ENCODE data around the gene MRPL36. TPM values are rescaled to one million over a fixed set of nuclear protein-coding genes. Genes with fewer than 3 reads are reported as not detected.

MRPL36 gene
- total RNA-seq, 4 donors from 2014 or later = 44.6 to 54.9 (median 49.3) TPM

DNA sequence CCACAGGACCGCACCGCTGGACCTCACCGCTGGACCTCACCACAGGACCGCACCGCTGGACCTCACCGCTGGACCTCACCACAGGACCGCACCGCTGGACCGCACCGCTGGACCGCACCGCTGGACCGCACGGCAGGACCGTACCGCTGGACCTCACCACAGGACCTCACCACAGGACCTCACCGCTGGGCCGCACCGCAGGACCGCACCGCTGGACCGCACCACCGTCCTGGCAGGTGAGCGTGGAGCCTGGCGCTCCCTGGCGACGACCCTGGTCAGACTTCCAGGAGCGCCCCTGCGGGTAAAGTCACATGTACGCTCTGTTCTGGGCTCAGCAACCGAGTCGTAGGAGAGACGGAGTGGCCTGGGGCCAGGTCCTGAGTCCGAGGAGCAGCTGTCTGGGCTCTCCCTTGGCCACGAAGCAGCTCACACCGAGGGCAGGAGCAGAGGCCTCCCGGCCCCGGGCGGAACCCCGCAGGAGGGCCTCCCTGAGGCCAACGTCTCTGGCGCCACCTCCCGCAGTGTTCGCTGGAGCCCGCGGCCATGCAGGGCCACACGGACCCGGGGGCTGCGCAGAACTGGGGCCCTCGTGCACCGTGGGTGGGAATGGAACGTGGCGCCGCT is 30.5 kb downstream of the MRPL36 start:
- H3K36me3 ChIP-seq = no peaks in the 10 kb centered on the region
- intact Hi-C loops (cut with DNase I) = no loop called here
- no peak overlapping the region for H3K4me3 ChIP-seq
- peaks cover 0 to 64% (median 0%) of the 10 kb centered on the region in 4 donors for H3K27me3 ChIP-seq
- no peak for DNase-seq
- H3K9me3 ChIP-seq = no peaks in the 10 kb centered on the region
- H3K27ac ChIP-seq = no peak overlapping the region
- no peak for TF ChIP-seq POLR2A (IDR thresholded peaks at IDR 0.05)
- TF ChIP-seq, protein P1, sequence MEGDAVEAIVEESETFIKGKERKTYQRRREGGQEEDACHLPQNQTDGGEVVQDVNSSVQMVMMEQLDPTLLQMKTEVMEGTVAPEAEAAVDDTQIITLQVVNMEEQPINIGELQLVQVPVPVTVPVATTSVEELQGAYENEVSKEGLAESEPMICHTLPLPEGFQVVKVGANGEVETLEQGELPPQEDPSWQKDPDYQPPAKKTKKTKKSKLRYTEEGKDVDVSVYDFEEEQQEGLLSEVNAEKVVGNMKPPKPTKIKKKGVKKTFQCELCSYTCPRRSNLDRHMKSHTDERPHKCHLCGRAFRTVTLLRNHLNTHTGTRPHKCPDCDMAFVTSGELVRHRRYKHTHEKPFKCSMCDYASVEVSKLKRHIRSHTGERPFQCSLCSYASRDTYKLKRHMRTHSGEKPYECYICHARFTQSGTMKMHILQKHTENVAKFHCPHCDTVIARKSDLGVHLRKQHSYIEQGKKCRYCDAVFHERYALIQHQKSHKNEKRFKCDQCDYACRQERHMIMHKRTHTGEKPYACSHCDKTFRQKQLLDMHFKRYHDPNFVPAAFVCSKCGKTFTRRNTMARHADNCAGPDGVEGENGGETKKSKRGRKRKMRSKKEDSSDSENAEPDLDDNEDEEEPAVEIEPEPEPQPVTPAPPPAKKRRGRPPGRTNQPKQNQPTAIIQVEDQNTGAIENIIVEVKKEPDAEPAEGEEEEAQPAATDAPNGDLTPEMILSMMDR (IDR thresholded peaks at IDR 0.05) = no peak
- H3K4me1 ChIP-seq = no peaks in the 10 kb centered on the region
- WGBS, 2 donors = 96 to 100% methylated on average over 4 to 7 of the region's 54 CpGs

DNA sequence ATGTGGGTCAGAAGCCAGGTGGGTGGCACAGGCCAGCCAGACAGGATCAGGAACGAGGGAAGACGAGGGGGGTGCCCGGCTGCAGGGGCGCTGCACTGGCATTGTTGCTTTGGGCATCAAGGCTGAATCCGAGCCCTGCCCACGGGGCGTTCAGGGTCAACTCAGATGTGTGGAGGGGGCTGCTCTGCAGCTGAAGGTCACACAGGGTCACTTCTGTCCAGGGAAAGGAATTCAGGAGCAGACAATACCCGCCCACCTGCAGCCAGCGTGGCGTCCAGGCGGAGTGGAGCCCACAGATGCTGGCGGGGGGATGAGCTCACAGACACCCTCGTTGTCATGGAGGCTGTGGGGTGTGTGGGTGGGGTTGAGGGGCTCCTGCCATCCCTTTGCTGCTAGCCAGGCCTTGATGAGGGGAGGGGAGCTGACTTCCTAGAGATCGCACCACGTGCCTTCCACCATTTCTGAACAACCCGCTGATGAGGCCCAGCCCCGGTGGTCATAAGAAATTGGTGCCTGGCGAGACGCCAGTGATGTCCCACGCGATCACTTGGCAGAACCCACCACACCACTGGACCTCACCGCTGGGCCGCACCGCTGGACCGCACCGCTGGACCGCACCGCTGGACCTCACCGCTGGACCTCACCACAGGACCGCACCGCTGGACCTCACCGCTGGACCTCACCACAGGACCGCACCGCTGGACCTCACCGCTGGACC is 31.2 kb downstream of the MRPL36 start:
- Histone ChIP-seq H3K27me3 (peaks cover 0 to 69% (median 0%) of the 10 kb centered on the region in 4 donors), H3K4me3 (no peak overlapping the region), H3K4me1 (no peaks in the 10 kb centered on the region), H3K27ac (no peak overlapping the region), H3K36me3 (no peaks in the 10 kb centered on the region), H3K9me3 (no peaks in the 10 kb centered on the region)
- WGBS, 2 donors = 81 to 89% methylated on average over 14 to 23 of the region's 35 CpGs
- no peak for TF ChIP-seq POLR2A (IDR thresholded peaks at IDR 0.05)
- TF ChIP-seq, protein P1 (IDR thresholded peaks at IDR 0.05) = no peak
- DNase-seq = no peak
- intact Hi-C loops (cut with DNase I) = no loop called here

DNA sequence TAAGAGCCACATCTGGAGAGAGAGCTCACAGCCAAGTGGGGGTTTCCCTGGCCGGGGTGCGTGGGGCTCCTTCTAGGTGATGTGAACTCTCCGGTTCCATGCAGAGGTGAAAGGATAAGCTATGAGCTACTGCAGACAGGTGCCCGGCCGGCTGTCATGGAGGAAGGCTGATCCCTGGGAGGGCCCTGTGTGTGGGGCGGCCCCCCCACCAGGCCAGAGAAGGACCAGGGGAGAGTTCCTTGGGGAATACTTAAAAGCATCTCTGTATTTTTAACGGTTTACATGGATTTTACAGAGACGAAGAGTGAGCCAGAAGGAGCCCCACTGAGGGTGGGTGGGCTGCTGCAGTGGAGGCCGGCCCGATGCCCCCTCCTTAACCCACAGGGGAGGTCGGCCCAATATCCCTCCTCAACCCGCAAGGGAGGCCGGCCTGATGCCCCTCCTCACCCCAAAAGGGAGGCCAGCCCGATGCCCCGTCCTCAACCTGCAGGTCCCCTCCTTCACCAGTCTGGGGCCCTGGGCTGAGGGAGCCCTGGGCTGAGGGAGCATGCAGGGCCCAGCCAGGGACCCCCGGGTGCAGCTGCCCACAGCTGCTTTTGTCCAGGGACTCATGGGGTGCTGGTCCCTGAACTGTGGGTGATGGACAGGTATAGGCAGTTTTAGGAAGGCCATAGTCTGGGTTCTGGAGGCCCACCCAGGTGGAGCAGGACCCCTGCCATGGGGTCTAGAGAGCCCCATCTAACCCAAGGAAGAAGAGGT is 31.9 kb downstream of the MRPL36 start:
- intact Hi-C loops (cut with DNase I) = no loop called here

DNA sequence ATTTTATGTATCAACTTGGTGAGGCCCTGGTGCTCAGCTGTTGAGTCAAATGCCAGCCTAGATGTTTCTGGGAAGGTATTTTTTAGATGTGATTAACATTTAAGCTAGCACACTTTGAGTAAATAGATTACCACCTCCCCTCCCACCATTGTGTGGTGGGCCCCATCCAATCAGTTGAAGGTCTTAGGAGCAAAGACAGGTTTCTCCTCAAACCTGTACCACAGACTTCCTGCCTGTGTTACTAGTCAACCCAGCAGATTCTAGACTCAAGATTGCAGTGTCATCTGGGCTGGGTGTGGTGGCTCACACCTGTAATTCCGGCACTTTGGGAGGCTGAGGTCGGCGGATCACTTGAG is 33.8 kb downstream of the MRPL36 start:
- TF ChIP-seq POLR2A (IDR thresholded peaks at IDR 0.05) = no peak
- TF ChIP-seq, protein P1 (IDR thresholded peaks at IDR 0.05) = no peak
- intact Hi-C loops (cut with DNase I) = no loop called here
- no peak overlapping the region for H3K27ac ChIP-seq
- H3K27me3 ChIP-seq = peaks cover 0 to 71% (median 0%) of the 10 kb centered on the region in 4 donors
- H3K4me3 ChIP-seq = no peak overlapping the region
- 68 to 83% methylated on average over 1 to 2 of the region's 3 CpGs for WGBS, 2 donors
- H3K4me1 ChIP-seq = no peaks in the 10 kb centered on the region
- H3K36me3 ChIP-seq = no peaks in the 10 kb centered on the region
- DNase-seq = no peak
- no peaks in the 10 kb centered on the region for H3K9me3 ChIP-seq

More for the DNA sequence above, 31.9 kb downstream of the MRPL36 start:
- TF ChIP-seq POLR2A (IDR thresholded peaks at IDR 0.05) = no peak
- TF ChIP-seq, protein P1 (IDR thresholded peaks at IDR 0.05) = no peak
- H3K27me3 ChIP-seq = peaks cover 0 to 77% (median 0%) of the 10 kb centered on the region in 4 donors
- 70 to 82% methylated on average over 3 to 12 of the region's 16 CpGs for WGBS, 2 donors
- no peaks in the 10 kb centered on the region for H3K9me3 ChIP-seq
- no peaks in the 10 kb centered on the region for H3K4me1 ChIP-seq
- no peaks in the 10 kb centered on the region for H3K36me3 ChIP-seq
- no peak overlapping the region for H3K27ac ChIP-seq
- no peak for DNase-seq
- H3K4me3 ChIP-seq = no peak overlapping the region
